SK-N-SH (cell line): ENCODE results near the gene MAP2K7.

Experiments used
- CTCF ChIP-seq: fragments of 200-600 bp; sonication (generic); IDR thresholded peaks from 2 replicates; pipeline ENCODE4 v1.6.1; 2017; ENCODE audit warnings: antibody characterized with exemption, mild to moderate bottlenecking, moderate library complexity
- EP300 ChIP-seq, 2 experiments: IDR thresholded peaks; 2 replicates each; pipeline versions ENCODE4 v1.4.0 to v1.6.1; 2012; ENCODE audit warnings: borderline replicate concordance in 1 of 2, low read depth in 1 of 2, low read length in 1 of 2
- MAX ChIP-seq: IDR thresholded peaks from 2 replicates; pipeline ENCODE4 v1.4.0; 2012; ENCODE audit warnings: low read depth
- MXI1 ChIP-seq: IDR thresholded peaks from 2 replicates; pipeline ENCODE4 v1.6.1; 2012; ENCODE audit warnings: mild to moderate bottlenecking, low read depth, low read length, improper control_type of control experiment
- NFIC ChIP-seq: IDR thresholded peaks from 2 replicates; pipeline ENCODE4 v1.4.0; 2012; ENCODE audit warnings: borderline replicate concordance
- POLR2AphosphoS5 ChIP-seq: IDR thresholded peaks from 2 replicates; pipeline ENCODE4 v1.6.1; 2012; ENCODE audit warnings: low read depth, low read length
- RAD21 ChIP-seq: IDR thresholded peaks from 2 replicates; pipeline ENCODE4 v1.6.1; 2012; ENCODE audit warnings: mild to moderate bottlenecking, low read length
- RCOR1 ChIP-seq: fragments of 150-350 bp; IDR thresholded peaks from 2 replicates; pipeline ENCODE4 v1.6.1; 2017; ENCODE audit warnings: antibody characterized with exemption, low read length
- YY1 ChIP-seq: IDR thresholded peaks from 2 replicates; pipeline ENCODE4 v1.4.0; 2012; ENCODE audit warnings: low read depth, mild to moderate bottlenecking
- TF ChIP-seq, protein P1 (sequence below): IDR thresholded peaks from 2 replicates; pipeline ENCODE4 v1.6.1; 2012; ENCODE audit warnings: mild to moderate bottlenecking, low read depth, low read length, moderate library complexity

DNA sequence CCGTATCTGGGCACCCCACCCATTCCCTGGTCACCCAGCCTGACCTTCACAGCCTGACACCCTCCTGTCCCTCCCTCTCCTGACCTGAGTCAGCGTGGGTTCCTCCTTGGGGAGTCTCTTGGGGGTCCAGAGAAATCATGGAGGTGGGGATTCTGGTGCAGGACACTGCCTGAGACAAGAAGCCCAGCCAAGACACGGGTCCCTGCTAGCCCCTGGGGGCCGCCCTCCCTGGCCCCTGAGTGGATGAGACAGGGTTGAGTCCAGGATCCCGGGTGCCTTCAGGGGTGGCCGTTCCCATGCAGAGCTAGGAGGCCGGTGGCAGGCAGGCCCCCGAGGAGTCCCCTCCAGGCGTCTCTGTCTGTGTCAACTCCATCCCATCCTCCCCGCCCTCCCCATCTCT is 1.6 kb downstream of the MAP2K7 start:
- no peak for TF ChIP-seq CTCF
- TF ChIP-seq MAX: no peak
- TF ChIP-seq RAD21: no peak
- TF ChIP-seq EP300 (IDR thresholded peaks at IDR 0.05; ENCODE audit: borderline replicate concordance in 1 of 2, low read depth in 1 of 2, low read length in 1 of 2): no peak
- no peak for TF ChIP-seq YY1
- TF ChIP-seq MXI1: no peak
- no peak for TF ChIP-seq POLR2AphosphoS5
- no peak for TF ChIP-seq NFIC
- TF ChIP-seq, protein P1, sequence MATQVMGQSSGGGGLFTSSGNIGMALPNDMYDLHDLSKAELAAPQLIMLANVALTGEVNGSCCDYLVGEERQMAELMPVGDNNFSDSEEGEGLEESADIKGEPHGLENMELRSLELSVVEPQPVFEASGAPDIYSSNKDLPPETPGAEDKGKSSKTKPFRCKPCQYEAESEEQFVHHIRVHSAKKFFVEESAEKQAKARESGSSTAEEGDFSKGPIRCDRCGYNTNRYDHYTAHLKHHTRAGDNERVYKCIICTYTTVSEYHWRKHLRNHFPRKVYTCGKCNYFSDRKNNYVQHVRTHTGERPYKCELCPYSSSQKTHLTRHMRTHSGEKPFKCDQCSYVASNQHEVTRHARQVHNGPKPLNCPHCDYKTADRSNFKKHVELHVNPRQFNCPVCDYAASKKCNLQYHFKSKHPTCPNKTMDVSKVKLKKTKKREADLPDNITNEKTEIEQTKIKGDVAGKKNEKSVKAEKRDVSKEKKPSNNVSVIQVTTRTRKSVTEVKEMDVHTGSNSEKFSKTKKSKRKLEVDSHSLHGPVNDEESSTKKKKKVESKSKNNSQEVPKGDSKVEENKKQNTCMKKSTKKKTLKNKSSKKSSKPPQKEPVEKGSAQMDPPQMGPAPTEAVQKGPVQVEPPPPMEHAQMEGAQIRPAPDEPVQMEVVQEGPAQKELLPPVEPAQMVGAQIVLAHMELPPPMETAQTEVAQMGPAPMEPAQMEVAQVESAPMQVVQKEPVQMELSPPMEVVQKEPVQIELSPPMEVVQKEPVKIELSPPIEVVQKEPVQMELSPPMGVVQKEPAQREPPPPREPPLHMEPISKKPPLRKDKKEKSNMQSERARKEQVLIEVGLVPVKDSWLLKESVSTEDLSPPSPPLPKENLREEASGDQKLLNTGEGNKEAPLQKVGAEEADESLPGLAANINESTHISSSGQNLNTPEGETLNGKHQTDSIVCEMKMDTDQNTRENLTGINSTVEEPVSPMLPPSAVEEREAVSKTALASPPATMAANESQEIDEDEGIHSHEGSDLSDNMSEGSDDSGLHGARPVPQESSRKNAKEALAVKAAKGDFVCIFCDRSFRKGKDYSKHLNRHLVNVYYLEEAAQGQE: no peak
- TF ChIP-seq RCOR1: no peak
